Kidney capillary endothelial cell (primary cell): ENCODE data around the gene JRKL.
"Not testable (repeated sequence)": the region's sequence is repeated elsewhere in the genome, so short reads cannot be mapped to it uniquely, and the experiment has no call there.

Source experiments
- DNase-seq: peaks from one replicate; pipeline ENCODE4 v3.0.0-alpha.2; 2018; ENCODE audit warnings: low spot score

JRKL gene

GRCh38 chr11:96394773-96395172 lies 5.0 kb downstream of the JRKL start:
- no peak for DNase-seq

DNA sequence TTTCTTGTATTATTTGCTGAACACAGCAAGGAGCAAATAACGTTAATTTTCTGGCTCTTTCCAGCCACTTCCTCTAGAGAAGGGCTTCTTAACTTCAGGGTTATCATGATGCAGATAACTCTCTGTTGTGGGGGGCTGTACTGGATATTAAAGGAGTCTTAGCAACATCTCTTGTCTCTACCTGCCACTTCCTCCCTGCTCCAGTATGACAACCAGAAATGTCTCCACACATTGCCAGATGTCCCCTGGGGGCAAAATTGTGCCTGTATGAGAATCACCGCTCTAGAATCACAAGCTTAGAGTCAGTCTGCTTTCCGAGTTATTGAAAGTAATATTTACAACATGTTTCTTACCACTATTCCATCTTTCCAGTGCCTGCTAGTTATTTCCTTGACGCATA lies 6.8 kb downstream of the JRKL start:
- DNase-seq = no peak

GRCh38 chr11:96397863-96398262 lies 8.1 kb downstream of the JRKL start:
- no peak for DNase-seq

GRCh38 chr11:96400697-96401096 lies 10.9 kb downstream of the JRKL start:
- no peak for DNase-seq

DNA sequence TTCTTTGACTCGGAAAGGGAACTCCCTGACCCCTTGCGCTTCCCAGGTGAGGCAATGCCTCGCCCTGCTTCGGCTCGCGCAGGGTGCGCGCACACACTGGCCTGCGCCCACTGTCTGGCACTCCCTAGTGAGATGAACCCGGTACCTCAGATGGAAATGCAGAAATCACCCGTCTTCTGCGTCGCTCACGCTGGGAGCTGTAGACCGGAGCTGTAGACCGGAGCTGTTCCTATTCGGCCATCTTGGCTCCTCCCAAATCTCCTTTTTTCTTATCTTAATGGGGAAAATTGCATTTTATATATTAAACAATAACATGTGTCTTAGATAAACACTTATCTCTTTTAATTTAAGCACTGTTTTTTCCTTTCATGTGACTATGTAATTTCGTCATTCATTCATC lies 21.6 kb downstream of the JRKL start:
- DNase-seq = not testable (repeated sequence)

- no peak for DNase-seq
Observed at GRCh38 chr11:96412761-96413381, 23.1 kb downstream of the JRKL start.

- DNase-seq = no peak
Observed at GRCh38 chr11:96413408-96413807, 23.6 kb downstream of the JRKL start.

DNA sequence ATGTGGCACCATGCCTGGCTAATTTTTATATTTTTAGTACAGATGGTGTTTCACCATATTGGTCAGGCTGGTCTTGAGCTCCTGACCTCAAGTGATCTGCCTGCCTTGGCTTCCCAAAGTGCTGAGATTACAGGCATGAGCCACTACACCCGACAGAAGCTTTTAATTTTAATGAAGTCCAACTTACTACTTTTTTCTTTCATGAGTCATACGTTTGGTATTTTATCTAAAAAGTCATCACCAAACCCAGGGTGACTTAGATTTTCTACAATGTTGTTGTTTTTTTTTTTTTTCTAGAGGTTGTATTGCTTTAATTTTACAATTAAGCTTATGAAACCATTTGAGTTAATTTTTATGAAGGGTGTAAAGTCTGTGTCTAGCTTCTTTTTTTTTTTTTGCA lies 34.9 kb downstream of the JRKL start:
- DNase-seq = peak; percentile 45

- DNase-seq = no peak
Observed at GRCh38 chr11:96430668-96431067, 40.9 kb downstream of the JRKL start.

DNA sequence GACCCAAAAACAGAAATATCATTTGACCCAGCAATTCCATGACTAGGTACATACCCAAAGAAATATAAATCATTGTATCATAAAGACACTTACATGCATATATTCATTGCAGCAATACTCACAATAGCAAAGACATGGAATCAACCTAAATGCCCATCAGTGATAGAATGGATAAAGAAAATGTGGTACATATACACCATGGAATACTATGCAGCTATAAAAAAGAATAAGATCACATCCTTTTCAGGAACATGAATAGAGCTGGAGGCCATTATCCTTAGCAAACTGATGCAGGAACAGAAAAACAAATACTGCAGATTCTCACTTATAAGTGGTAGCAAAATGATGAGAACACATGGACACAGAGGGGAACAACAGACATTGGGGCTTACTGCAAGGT lies 42.8 kb downstream of the JRKL start:
- not testable (repeated sequence) for DNase-seq
